ENCODE results near the gene COL8A1.
"Not testable (repeated sequence)": the region's sequence is repeated elsewhere in the genome, so short reads cannot be mapped to it uniquely, and the experiment has no call there.

Gene COL8A1

DNA sequence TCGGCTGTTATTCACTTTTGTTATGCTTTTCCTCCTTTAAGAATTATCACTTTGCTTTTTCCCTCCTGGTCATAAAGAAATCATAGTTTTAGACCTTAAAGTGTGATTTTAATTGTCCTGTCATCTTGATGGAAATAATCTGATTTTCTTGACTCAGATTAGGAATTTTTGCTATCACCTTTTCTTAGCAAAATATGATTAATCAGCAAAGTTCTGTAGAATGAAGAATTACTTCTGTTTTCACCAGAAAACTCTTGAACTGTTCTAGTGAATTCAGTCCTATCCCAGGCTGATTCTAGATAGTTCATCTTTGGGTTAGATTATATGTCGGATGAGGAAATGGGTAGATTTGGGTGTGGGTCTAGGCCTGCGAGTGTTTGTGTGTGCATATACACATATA is 191.4 kb downstream of the COL8A1 start:
- DNase-seq (ENCODE audit: low read depth, low spot score): no peak
- H3K27ac ChIP-seq: no peak overlapping the region

DNA sequence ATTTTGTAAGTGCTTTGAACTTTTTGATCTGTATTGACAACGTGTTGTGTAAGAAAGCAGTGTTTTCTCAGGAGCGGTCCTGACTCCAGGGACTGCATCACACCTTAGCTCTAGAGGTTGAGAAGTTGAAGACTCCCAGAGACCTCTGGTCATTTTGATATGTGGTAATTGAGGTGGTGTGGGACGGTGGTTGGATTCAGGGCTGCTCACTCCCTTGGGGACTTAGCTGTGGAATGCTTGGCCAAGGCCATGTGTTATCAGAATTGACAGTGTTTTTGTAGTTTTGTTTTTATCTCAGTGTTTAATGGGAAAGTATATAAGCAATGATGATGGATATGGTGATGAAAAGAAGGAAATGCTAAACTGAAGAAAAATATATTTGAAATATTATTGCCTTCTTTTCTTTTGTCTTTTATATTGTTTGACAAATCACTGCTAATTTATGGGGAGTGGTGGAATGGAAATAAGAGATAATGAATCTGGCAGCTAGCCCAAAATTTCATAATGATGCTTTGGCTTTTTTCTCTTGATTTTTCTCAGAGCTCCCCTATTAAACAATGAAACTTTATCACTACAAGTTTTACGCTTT is 195.3 kb downstream of the COL8A1 start:
- no peak overlapping the region for H3K27ac ChIP-seq
- no peak for DNase-seq (ENCODE audit: low read depth, low spot score)

- no peak for DNase-seq (ENCODE audit: low read depth, low spot score)
- no peak overlapping the region for H3K27ac ChIP-seq
These were observed 196.0 kb downstream of the COL8A1 start for GRCh38 chr3:99834211-99834957.

DNA sequence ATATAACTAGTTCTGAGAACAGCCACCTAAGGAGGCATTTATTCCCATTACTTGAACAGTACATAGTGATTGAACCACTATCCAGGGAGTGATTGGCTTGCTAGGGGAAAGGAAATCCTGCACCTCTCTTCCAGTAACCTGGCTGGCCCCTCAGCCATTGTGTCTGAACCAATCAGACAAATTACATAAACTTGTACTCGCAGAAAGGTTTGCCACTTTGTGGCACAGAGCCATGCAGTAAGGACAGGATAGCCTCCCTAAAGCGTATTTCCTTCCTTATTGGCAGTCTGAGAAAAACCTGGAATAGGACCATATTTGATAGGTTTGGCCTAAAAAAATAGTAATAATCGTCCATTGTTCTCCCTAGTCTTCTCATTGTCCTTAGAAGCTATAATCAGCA is 198.3 kb downstream of the COL8A1 start:
- H3K27ac ChIP-seq: no peak overlapping the region
- DNase-seq (ENCODE audit: low read depth, low spot score): no peak

GRCh38 chr3:99837715-99838114 is 199.3 kb downstream of the COL8A1 start:
- no peak for DNase-seq (ENCODE audit: low read depth, low spot score)
- H3K27ac ChIP-seq: no peak overlapping the region

DNA sequence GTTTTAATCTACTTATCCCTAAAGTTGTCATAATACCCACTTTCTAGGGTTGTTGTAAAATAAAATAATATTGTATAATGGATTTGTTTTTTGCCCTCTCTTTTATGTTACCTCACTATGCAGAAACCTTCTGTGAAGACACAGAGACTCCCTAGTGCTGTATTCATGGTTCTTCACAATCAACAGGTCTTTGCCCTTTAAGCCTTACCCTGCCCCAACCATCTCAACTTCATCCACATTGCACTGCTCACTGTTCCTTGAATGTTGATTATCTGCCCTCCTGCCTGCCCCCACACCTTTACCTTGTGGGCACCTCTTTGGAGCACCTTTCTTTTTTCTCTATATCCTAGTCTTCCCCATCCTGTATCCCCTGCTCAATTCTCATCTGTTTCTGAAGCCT is 200.4 kb downstream of the COL8A1 start:
- no peak overlapping the region for H3K27ac ChIP-seq
- no peak for DNase-seq (ENCODE audit: low read depth, low spot score)

GRCh38 chr3:99839613-99840012 is 201.2 kb downstream of the COL8A1 start:
- H3K27ac ChIP-seq: no peak overlapping the region
- no peak for DNase-seq (ENCODE audit: low read depth, low spot score)

- DNase-seq (ENCODE audit: low read depth, low spot score); H3K27ac ChIP-seq: not testable (repeated sequence)
These were observed 203.6 kb downstream of the COL8A1 start for GRCh38 chr3:99841949-99842348.

- no peak for DNase-seq (ENCODE audit: low read depth, low spot score)
- no peak overlapping the region for H3K27ac ChIP-seq
These were observed 204.6 kb downstream of the COL8A1 start for GRCh38 chr3:99842826-99843589.

DNA sequence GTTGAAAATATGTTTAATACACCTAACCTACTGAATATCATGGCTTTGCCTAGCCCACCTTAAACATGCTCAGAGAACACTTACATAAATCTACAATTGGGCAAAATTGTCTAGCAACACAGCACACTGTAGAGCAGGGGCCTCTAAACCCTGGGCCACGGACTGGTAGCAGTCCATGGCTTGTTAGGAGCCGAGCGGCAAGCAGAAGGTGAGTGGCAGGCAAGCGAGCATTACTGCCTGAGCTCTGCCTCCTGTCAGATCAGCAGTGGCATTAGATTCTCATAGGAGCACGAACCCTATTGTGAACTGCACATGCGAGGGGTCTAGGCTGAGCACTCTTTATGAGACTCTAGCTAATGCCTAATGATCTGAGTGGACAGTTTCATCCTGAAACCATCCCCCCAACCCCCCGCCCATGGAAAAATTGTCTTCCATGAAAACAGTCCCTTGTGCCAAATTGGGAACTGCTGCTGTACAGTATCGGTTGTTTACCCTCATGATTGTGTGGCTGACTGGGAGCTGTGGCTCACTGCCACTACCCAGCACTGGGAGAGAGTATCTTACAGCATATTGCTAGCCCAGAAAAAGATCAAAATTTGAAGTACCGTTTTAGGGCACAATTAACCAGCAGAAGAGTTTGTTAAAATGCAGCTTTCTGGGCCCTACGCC is 205.3 kb downstream of the COL8A1 start:
- DNase-seq (ENCODE audit: low read depth, low spot score): no peak
- no peak overlapping the region for H3K27ac ChIP-seq

DNA sequence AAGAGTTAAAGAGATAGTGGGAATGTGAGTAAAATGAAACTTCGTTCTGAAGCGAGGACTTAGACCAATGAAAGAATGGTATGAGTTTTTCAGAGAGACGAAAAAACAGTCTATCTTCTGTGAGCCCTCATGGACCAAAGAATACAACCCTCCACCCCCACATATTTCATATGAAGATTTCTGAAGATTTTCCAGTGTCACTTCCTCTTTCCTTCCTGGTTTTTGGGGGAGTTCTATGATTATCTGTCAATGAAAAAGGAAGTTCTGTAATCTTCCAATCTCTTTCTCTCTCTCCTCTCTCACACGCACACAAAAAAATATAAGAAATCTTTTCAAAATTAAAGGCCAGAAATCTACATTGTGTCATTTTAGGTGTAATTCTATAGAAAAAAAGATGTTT is 206.9 kb downstream of the COL8A1 start:
- DNase-seq (ENCODE audit: low read depth, low spot score): no peak
- H3K27ac ChIP-seq: no peak overlapping the region

DNA sequence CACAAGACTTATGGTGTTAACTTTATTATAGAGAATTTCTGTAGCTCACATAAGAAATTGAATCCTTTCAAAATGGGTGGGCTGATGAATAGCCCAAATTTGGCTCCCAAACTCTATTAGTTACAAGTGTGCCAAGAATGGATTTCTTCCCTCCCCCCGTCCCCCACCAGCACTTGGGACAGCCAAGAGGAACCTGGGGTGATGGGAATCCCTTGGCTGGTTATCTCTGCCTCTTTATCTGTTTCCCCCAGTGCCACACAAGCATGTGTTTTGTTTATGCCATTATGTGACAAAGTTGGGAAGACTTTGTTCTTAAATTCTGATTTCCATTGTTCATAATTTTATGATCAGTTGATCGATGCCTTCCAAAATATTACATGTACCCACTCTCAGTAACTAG is 207.6 kb downstream of the COL8A1 start:
- no peak overlapping the region for H3K27ac ChIP-seq
- DNase-seq (ENCODE audit: low read depth, low spot score): no peak

DNA sequence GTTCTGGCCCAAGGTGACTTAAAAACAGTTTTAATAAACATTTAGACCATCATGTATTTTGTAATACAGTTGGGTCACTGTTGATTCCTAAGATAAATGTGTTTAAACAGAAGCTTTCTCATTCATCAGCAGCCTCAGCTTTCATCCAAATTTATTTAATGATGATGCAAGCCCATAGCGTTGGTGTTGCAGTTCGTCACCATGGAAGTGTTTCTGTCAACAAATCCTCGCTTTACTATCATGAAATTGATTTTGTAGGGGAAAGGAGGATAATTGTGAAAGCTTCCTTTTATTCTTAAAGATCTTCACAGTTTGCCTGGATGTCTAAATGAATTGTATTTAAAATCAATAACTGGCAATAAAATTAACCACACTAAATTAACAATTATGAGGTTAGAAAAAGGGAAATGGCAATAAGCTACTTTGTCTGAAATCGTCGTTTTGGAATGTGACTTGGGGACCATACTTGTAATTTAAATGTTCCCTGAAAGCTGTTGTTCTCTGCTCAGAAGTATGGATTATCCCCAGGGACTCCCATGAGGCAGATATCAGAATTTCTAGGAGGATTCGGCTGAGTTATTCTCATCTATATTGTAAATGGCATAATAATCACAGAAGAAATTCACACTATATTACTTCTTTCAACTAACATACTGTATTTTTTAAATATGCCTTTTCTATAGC is 208.2 kb downstream of the COL8A1 start:
- DNase-seq (ENCODE audit: low read depth, low spot score): no peak
- H3K27ac ChIP-seq: no peak overlapping the region

- no peak overlapping the region for H3K27ac ChIP-seq
- DNase-seq (ENCODE audit: low read depth, low spot score): no peak
These were observed 210.0 kb downstream of the COL8A1 start for GRCh38 chr3:99848433-99848832.

Data from epithelial cell of prostate (primary cell).